GM13976 (cell line): Measurements from ENCODE around the gene PARP9.

ENCODE experiments used
- DNase-seq: peaks from one replicate; pipeline ENCODE4 v3.0.0; 2012; ENCODE audit warnings: low spot score
- in situ Hi-C: fragments of 300-500 bp; cut with MboI; formaldehyde crosslinking; loops from one replicate; pipeline ENCODE4 v1.12.0; 2022; ENCODE audit warnings: low sequenced_read_pairs, mixed read lengths, inconsistent platforms; ENCODE audit not compliant: unreplicated experiment
- TF ChIP-seq, protein P1 (sequence below): IDR thresholded peaks from 2 replicates; pipeline ENCODE4 v1.5.1; 2012; ENCODE audit warnings: borderline replicate concordance, mild to moderate bottlenecking; ENCODE audit not compliant: insufficient read depth; ENCODE audit errors: extremely low read depth, missing control alignments, control extremely low read depth

Gene PARP9

DNA sequence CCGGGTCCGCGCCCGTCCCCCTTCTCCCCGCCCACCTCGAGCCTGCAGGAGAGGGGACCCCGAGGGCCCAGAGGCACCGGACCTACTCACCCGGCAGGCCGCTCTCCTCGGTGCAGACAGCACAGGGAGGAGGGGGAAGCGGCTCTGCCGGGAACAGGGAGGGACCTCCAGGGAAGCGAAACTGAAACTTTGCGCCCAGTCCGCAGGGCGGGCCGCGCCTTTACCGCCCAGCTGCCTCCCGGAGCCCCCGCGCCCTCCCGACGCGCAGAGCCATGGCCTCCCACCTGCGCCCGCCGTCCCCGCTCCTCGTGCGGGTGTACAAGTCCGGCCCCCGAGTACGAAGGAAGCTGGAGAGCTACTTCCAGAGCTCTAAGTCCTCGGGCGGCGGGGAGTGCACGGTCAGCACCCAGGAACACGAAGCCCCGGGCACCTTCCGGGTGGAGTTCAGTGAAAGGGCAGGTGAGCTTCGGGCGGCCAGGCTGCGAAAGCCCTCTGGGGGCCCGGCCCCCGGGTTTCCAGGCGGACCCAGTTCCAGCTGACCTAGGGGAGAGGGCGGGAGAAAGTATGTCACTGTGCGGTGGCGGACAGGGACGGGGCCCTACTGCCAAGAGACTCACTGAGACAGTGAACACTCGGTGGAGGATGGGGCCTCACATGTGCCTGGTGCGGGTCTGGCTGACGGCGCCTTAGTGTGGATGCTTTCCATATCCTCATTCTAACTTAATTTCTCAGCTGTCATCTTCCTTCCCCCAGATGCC lies at the start of gene PARP9, which contains the start of gene DTX3L:
Gene PARP9, minus strand, starts transcription at position 146 of the 758 bp plus-strand sequence. CDS start 4,680 bp downstream, outside the sequence.
Gene DTX3L, plus strand, starts transcription at position 184 of the 758 bp plus-strand sequence. Its CDS starts 89 bp downstream, at position 273.
- DNase-seq, result peak; percentile 83
- in situ Hi-C loops, result no loop called here
- TF ChIP-seq, protein P1, sequence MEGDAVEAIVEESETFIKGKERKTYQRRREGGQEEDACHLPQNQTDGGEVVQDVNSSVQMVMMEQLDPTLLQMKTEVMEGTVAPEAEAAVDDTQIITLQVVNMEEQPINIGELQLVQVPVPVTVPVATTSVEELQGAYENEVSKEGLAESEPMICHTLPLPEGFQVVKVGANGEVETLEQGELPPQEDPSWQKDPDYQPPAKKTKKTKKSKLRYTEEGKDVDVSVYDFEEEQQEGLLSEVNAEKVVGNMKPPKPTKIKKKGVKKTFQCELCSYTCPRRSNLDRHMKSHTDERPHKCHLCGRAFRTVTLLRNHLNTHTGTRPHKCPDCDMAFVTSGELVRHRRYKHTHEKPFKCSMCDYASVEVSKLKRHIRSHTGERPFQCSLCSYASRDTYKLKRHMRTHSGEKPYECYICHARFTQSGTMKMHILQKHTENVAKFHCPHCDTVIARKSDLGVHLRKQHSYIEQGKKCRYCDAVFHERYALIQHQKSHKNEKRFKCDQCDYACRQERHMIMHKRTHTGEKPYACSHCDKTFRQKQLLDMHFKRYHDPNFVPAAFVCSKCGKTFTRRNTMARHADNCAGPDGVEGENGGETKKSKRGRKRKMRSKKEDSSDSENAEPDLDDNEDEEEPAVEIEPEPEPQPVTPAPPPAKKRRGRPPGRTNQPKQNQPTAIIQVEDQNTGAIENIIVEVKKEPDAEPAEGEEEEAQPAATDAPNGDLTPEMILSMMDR, result no peak

DNA sequence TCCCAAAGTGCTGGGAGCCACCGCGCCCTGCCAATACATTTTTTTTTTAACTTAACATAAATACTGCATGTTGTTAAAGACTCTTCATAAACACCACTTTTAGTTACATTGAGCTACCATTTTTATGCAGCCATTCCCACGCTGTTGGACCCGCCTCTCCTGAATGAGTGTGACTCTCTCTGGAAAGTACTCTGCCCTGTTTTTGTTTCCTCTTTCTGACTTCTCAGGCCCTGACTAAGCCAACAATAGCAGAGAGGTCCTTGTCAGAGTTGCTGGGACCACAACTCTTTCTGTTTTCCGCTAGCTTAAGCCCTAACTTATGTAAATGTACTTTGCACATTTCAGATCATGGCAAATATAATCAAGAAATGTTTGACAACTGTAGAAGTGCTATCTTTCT lies 48.6 kb upstream of the PARP9 start:
- TF ChIP-seq, protein P1, result no peak
- in situ Hi-C loops, result no loop called here
- DNase-seq, result no peak

DNA sequence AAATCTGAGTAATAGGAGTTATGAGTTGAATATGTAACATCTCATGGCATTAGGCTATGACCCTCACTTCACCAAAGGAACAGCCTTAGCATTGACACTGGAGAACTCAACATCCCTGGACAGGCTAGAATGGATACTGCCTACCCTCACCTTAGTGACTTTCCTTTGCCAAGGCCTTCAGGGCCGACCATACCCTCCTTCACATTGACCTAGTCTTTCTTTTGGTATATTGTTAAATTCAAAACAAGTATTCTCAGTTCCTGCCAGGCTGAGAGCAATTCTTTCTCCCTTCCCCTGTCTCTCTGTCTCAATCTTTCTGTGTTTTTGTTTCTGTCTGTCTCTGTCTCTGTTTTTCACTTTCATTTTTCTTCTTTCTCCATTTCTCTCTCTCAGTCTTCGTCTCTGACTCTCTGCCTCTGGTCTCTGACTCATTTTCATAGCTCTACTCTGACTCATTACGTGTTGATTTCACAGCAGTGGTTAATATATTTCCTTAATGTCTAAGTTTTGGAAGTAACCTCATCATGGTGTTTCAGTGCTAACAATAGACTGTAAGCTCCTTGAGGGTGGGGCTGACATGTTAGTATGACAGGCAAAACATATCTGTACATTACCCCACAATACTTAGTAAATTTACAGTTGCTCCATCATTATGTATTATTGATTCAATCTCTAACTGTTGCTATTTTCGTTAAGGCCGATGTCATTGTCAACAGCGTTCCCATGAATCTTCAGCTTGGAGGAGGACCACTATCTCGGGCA lies 45.9 kb upstream of the PARP9 start:
- DNase-seq, result peak; percentile 82
- TF ChIP-seq, protein P1, result no peak
- in situ Hi-C loops, result no loop called here

DNA sequence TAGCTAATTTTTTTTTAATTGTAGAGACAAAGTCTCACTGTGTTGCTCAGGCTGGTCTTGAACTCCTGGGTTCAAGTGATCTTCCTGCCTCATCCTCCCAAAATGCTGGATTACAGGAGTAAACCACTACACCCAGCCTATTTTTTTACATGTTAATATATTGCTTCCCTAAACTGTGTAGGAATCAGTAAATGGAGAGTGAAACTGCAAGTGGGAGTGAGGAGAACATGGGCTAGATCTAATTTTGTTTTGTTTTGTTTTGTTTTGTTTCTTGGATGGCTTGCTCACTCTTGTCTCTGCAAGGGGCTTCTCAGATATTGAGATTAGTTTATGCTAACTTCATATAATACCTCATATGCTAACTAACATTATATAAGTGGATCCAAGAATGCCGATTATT lies 44.8 kb upstream of the PARP9 start:
- TF ChIP-seq, protein P1, result no peak
- DNase-seq, result no peak
- in situ Hi-C loops, result no loop called here

GRCh38 chr3:122606330-122606729 lies 42.2 kb upstream of the PARP9 start:
- TF ChIP-seq, protein P1, result no peak
- in situ Hi-C loops, result no loop called here
- no peak for DNase-seq

DNA sequence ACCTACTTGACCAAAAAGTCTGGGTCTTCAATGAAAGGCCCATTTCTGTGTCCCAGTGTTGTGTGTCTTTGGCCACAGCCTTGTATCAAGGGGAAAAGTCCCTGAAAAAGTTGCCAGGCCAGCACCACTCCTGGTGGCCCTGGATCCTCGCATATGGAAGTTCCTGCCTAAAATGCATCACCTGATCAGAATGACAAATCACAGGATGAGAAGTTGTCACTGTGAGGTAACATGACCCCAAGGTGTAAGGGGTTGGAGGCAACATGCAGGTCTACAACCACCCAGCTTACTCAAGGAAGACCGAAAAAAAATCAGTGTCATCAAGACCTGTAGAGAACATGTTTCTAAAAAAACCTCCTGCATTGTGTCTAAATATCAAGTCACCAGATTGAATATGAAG lies 39.0 kb upstream of the PARP9 start:
- TF ChIP-seq, protein P1, result no peak
- DNase-seq, result no peak
- in situ Hi-C loops, result no loop called here
